Islet of Langerhans (tissue), 1 donor: ENCODE data around the gene TAF13.
"Not testable (repeated sequence)": the region's sequence is repeated elsewhere in the genome, so short reads cannot be mapped to it uniquely, and the experiment has no call there.

Experiments used
- FAIRE-seq: peaks from one replicate; lab custom pipeline; 2011; peaks lifted over from hg19 to GRCh38; lab: Jason Lieb, UNC

Gene TAF13

DNA sequence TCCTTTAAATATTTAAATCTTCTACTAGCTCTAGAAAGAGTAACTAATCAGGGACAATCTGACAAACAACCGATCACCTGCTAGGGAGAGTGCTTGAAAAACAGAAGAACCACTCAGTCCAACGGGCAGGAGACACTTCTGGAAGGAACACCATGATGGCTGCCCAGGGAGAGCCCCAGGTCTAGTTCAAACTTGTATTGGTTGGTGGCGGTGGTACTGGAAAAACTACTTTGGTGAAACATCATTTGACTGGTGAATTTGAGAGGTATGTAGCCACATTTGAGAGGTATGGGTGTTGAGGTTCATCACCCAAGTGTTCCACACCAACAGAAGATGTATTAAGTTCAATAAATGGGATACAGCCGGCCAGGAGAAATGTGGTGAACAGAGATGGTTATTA is 29.1 kb downstream of the TAF13 start:
- FAIRE-seq: no peak

DNA sequence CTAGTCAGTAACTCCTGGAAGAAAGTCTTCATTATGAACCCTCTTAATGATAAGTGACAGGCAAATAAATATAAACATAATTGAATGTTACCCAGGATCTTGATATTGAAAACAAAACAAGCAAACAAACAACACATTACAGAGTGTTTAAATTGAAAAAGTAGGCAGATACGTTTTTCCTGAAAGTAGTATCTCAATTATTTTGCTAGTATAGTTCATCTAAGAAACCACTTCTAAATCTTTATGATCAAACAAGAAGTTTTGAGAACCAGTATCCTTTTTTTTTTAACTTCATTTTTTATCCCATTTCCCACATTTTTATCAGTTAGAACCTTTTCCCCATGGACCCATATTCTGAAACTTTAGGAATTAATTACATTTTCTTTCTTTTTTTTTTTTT is 30.2 kb downstream of the TAF13 start:
- no peak for FAIRE-seq

DNA sequence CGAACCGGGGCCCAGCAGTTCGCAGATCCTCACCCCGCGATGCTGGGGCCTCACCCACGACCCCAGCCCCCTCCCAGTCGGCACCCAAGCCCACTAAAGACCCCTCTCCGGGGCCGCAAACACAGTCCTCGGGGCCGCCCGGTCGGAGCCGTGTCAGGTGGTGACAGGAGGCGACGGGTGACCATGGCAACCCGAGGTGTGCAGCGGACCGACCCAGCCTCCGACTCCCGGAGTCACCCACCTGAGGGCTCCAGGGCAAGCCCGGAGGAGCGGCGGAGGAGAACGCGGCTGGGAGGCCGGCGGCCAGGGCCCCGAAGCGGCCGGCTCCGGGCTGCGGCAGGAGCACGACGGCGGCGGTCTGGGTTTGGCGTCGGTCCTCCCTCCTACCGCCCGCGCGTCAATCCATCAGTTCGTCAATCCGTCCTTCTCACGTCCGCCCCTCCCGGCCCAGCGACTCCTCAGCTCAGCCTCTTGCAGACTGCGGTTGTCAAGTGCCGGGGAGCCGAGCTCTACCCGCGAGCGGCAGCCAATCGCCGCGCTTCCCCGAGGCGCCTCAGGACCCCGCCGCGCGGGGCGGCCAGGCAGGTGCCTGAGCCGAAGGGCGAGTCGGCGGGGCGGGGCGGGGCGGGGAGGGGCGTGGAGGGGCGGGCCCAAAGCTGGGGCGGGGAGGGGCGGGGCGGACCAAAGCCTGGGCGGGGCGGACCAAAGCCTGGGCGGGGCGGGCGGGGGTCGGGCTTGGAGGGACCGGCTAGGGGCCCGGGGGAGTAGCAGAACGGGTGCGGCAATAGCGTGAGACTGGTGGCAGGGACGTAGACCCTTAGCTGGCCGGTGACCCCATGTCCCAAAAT is 34.0 kb downstream of the TAF13 start, which contains the start of gene WDR47:
Gene WDR47 (minus strand): TSS at position 482 of the 848 bp plus-strand sequence. CDS start 18,590 bp downstream, outside the sequence.
- FAIRE-seq: no peak

DNA sequence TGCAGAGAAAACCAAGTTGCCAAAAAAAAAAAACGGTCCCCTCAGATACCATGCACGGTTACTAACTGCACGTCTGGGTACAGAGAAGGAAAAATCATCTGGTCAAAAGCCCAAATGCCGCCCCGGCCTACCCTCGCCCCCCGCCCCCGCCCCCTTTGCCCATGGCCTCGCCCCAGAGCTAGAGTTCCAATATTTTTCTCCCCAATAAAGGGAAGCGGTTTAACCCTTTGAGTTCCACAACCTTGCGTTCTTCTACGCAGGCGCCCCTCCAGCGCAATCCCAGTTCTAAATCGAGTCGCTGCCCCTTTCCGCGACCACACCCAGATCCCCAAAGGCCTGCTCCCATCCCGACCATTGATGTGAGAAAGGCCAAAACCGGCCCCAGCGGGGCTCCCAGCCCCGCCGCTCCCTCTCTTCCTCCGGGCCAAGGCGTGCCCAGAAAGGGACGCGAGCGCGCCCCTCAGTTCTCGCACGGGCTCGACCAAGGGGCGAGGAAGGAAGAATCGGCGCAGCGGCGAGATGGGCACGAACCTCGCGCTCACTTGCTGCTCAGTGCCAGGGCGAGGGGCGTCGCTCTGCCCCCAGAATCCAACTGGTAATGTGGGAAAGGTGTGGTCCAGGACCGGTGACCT is 34.7 kb downstream of the TAF13 start:
- FAIRE-seq: no peak

DNA sequence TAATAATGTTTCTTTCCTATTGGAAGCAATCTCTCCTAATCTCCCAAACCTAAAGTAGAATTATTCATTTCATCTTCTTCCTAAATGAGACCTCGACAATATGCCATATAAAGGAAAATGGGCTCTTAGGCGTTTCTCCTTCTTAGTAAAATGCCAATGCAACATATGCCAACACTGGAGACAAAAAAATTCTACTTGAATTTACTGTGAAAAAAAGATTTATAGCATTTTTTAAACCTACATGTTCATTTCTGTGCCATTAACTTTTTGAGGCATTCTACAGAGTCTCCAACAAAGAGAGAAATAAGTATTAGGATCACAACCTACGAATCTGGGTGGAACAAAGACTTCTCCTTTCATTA is 35.2 kb downstream of the TAF13 start:
- FAIRE-seq: no peak

DNA sequence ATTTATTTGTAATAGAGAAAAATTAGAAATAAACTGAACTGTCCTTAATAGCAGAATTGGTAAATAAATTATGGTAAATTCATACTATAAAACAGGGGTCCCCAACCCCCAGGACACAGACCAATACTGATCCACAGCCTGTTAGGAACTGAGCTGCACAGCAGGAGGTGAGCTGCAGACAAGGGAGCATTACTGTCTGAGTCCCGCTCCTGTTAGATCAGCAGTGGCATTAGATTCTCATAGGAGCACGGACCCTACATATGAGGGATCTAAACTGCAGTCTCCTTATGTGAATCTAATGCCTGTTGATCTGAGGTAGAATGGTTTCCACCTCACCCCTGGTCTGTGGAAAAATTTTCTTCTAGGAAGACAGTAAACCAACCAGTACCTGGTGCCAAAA is 41.4 kb downstream of the TAF13 start:
- FAIRE-seq: no peak

DNA sequence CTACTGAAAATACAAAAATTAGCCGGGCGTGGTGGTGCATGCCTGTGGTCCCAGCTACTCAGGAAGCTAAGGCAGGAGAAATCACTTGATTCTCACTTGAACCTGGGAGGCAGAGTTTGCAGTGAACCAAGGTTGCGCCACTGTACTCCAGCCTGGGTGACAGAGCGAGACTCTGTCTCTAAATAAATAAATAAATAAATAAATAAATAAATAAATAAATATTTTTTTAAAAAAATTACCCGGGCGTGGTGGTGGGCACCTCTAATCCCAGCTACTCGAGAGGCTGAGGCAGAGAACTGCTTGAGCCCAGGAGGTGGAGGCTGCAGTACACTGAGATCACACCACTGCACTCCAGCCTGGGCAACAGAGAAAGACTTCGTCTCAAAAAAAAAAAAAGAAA is 46.3 kb downstream of the TAF13 start:
- FAIRE-seq: not testable (repeated sequence)

DNA sequence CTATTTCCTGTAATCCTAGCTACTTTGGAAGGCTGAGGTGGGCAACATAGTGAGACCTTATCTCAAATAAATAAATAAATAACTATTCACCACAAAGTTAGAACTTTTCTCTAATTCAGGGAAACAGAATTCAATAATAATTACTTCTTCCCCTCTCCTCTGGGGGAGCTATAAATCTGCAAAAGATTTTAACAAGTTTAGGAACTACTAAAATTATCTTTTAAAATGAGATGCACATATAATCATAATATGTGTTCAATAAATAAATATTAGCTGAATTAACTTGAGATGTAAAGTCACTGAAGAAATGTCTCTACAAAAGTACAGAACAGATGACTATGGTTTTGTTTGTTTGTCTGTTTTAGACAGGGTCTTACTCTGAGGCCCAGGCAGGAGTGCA is 48.0 kb downstream of the TAF13 start:
- FAIRE-seq: no peak

DNA sequence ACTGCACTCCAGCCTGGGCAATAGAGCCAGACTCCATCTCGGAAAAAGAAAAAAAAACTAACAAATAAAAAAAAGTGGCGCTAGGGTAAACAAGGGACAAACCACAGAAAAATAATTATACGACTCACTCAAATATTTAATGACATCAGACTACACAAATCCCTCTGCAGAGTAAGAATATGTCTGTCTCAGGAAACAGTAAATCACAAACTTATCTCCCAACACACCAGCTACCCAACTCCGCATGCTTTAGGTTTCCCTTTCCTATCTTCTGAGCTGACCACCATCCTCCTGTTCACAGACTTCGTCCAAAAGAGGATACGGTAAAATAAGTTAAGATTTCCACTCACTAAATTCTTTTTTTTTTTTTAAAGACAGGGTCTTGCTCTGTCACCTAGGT is 50.1 kb downstream of the TAF13 start:
- FAIRE-seq: no peak

DNA sequence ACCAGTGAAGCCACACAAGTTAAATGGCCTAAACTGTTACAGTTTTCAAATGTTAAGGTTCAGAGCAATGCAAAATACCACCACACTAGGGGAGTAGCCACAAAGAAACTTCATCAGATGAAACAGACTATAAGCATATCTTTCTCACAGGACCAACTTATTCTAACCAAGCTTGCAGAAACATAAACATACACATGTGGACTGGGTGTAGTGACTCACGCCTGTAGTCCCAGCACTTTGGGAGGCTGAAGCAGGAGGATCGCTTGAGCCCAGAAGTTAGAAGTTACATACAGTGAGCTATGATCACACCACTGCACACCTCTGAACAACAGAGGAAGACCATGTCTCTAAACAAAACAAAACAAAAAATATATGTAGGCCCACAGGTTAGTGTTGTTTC is 51.2 kb downstream of the TAF13 start:
- no peak for FAIRE-seq

DNA sequence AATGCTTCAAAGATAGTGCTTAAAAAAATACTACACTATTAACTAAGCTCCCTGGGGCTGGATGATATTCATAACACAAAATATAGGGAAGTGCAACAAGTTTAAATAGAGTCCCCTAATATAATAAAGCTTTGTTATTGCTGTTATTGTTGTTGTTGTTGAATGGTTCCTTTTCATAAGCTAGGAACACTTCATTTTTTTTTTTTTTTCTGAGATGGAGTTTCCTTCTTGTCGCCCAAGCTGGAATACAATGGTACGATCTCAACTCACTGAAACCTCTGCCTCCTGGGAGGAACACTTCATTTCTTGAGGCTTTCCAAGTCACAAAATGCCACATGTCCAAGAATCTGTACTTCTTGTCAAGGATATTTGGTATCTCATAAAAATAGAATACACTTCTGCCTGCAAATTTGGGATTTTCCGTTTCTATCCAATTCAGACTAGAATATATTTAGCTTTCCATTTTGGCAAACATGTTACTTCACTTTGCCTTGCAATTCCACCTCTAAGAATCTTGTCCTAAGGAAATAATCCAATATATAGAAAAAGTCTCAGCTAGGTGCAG is 55.0 kb downstream of the TAF13 start:
- no peak for FAIRE-seq

DNA sequence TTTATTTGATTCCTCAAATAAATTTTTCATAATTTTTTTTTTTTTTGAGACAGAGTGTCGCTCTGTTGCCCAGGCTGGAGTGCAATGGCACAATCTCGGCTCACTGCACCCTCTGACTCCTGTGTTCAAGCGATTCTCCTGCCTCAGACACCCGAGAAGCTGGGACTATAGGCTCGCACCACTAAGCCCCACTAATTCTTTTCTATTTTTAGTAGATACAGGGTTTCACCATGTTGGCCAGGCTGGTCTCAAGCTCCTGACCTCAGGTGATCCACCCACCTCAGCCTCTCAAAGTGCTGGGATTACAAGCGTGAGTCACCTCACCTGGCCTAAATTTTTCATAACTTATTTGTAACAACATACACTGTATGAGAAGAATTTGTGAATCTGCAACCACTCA is 58.1 kb downstream of the TAF13 start:
- FAIRE-seq: not testable (repeated sequence)

DNA sequence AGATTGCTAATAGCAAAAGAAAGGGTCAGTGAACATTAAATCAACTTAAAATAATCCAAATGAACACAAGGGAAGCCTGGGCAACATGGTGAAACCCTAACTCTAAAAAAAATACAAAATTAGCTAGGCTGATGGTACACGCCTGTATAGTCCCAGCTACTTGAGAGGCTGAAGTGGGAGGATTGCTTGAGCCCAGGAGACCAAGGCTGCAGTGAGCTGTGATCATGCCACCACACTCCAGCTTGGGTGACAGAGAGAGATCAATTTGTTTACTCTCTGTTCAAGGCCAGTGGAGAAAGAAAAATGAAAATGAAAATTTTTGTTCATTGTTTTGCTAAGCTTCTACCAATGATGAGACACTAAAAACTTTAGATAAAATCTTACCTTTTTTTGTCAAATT is 58.7 kb downstream of the TAF13 start:
- FAIRE-seq: no peak
